ENCODE data around the gene BLTP2.

DNA sequence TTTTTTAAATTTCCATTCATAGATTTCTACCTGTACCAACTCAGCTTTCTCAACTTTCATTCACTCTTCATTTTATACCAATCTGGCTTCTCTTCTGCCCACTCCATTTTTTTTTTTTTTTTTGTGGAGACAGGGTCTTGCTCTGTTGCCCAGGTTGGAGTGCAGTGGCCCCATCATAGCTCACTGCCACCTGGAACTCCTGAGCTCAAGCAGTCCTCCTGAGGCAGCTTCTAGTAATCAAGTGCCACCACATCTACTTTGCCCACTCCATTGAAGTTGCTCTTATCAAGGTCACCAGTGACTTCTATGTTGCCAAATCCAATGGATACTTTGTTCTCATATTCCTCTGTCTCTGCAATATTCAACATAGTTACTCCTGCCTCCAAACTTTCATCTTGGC is 18.8 kb upstream of the BLTP2 start:
- TF ChIP-seq YY1 (IDR thresholded peaks at IDR 0.05; ENCODE audit: insufficient read depth, insufficient read length) (no peak), SUZ12 (IDR thresholded peaks at IDR 0.05; ENCODE audit: extremely low read depth, insufficient read depth, insufficient read length) (no peak)
